Endothelial cell of umbilical vein (primary cell): ENCODE data around the gene RPL34. TPM values are rescaled to one million over a fixed set of nuclear protein-coding genes. Genes with fewer than 3 reads are reported as not detected.

ENCODE experiments used
- BruUV-seq: library from RNA; stranded (reverse); fragments of 400-500 nt; replicated peaks from 2 replicates; lab custom pipeline; 2021; lab: Mats Ljungman, UMichigan
- CTCF ChIA-PET: fragments of 300-600, 350-600 bp; sonication (Branson Sonifier 250); formaldehyde crosslinking; loops from one replicate; lab custom pipeline; 2021; ENCODE audit warnings: antibody characterized with exemption, inconsistent platforms; lab: Charles Lee
- POLR2A ChIA-PET: fragments of 300-600, 350-600 bp; sonication (Branson Sonifier 250); formaldehyde crosslinking; loops from one replicate; lab custom pipeline; 2021; ENCODE audit warnings: antibody characterized with exemption, inconsistent platforms; lab: Charles Lee
- DNase-seq: peaks from one replicate; pipeline ENCODE4 v3.0.0-alpha.2; 2011; ENCODE audit warnings: low read depth, low spot score
- FAIRE-seq: peaks from 2 replicates; lab custom pipeline; 2011; peaks lifted over from hg19 to GRCh38; lab: Jason Lieb, UNC
- H2AFZ ChIP-seq: 2 replicates; pipeline ENCODE4 v1.6.0; 2012; ENCODE audit warnings: low read depth, low read length, control low read depth, inconsistent platforms
- H3K27ac ChIP-seq: 2 replicates; pipeline ENCODE4 v1.5.1; 2011; ENCODE audit warnings: low read depth, mild to moderate bottlenecking, control low read depth, low read length, moderate library complexity; ENCODE audit not compliant: insufficient read depth
- H3K27me3 ChIP-seq, 2 experiments: 2 replicates each; pipeline versions ENCODE4 v1.6.0 to v1.6.1; 2011; ENCODE audit warnings: low read length in 2 of 2, mixed read lengths in 1 of 2; ENCODE audit not compliant: control insufficient read depth in 2 of 2, insufficient read depth in 2 of 2
- H3K36me3 ChIP-seq, 2 experiments: 2 replicates in 1 of 2; 3 replicates in 1 of 2; pipeline ENCODE4 v1.5.1; 2011; ENCODE audit warnings: low read length in 2 of 2, mild to moderate bottlenecking in 1 of 2, moderate library complexity in 1 of 2; ENCODE audit not compliant: control insufficient read depth in 2 of 2, insufficient read depth in 2 of 2; ENCODE audit errors: extremely low read depth in 1 of 2
- H3K4me1 ChIP-seq: 3 replicates; pipeline ENCODE4 v1.5.1; 2011; ENCODE audit warnings: mild to moderate bottlenecking, low read length; ENCODE audit not compliant: control insufficient read depth, insufficient read depth; ENCODE audit errors: extremely low read depth
- H3K4me2 ChIP-seq: 2 replicates; pipeline ENCODE4 v1.6.1; 2011; ENCODE audit warnings: low read length, control low read depth, mixed read lengths; ENCODE audit not compliant: insufficient read depth
- H3K4me3 ChIP-seq, 3 experiments: fragments of 200-600 bp in 1 of 3; sonication (generic), shearing (Covaris generic) in 1 of 3; replicated peaks in 1 of 3; 2 replicates each; pipeline ENCODE4 v1.5.1; 2011 to 2016; ENCODE audit warnings: control low read depth in 3 of 3, low read length in 3 of 3, mild to moderate bottlenecking in 2 of 3, inconsistent platforms in 1 of 3, low read depth in 1 of 3, moderate library complexity in 1 of 3; ENCODE audit not compliant: insufficient read depth in 1 of 3
- H3K79me2 ChIP-seq: 2 replicates; pipeline ENCODE4 v1.6.0; 2012; ENCODE audit warnings: low read length, inconsistent platforms; ENCODE audit not compliant: control insufficient read depth, insufficient read depth
- H3K9ac ChIP-seq: replicated peaks from 2 replicates; pipeline ENCODE3; 2011; ENCODE audit warnings: low read length, control low read depth; ENCODE audit not compliant: insufficient read depth; ENCODE audit errors: extremely low read depth
- H3K9me1 ChIP-seq: replicated peaks from 3 replicates; pipeline ENCODE4 v1.6.0; 2011; ENCODE audit warnings: mild to moderate bottlenecking, low read length; ENCODE audit not compliant: control insufficient read depth, insufficient read depth; ENCODE audit errors: extremely low read depth
- H3K9me3 ChIP-seq: replicated peaks from 2 replicates; pipeline ENCODE4 v1.5.1; 2012; ENCODE audit warnings: low read length, inconsistent platforms; ENCODE audit not compliant: control insufficient read depth, insufficient read depth
- H4K20me1 ChIP-seq: replicated peaks from 2 replicates; pipeline ENCODE3; 2011; ENCODE audit warnings: mild to moderate bottlenecking, low read length; ENCODE audit not compliant: control insufficient read depth, insufficient read depth; ENCODE audit errors: extremely low read depth
- EZH2 ChIP-seq: IDR thresholded peaks from 2 replicates; pipeline ENCODE4 v1.6.1; 2012; ENCODE audit warnings: borderline replicate concordance, low read depth, mild to moderate bottlenecking, moderate library complexity, low read length, inconsistent platforms; ENCODE audit not compliant: severe bottlenecking
- FOS ChIP-seq: IDR thresholded peaks from 2 replicates; pipeline ENCODE4 v1.6.1; 2011; ENCODE audit warnings: mild to moderate bottlenecking, low read length, moderate library complexity, borderline replicate concordance; ENCODE audit not compliant: insufficient read depth
- GATA2 ChIP-seq: IDR thresholded peaks from 2 replicates; pipeline ENCODE4 v1.7.0; 2011; ENCODE audit warnings: low read depth, mild to moderate bottlenecking, moderate library complexity, mixed read lengths, low read length; ENCODE audit not compliant: insufficient read length, insufficient read depth
- JUN ChIP-seq: IDR thresholded peaks from 2 replicates; pipeline ENCODE4 v1.6.1; 2011; ENCODE audit warnings: borderline replicate concordance, low read depth; ENCODE audit not compliant: insufficient read length, insufficient read depth
- MYC ChIP-seq: IDR thresholded peaks from one replicate; pipeline ENCODE4 v1.6.1; 2011; ENCODE audit warnings: mild to moderate bottlenecking, low read depth, low read length
- POLR2A ChIP-seq: IDR thresholded peaks from 2 replicates; pipeline ENCODE4 v1.6.1; 2012; ENCODE audit warnings: low read depth, mild to moderate bottlenecking, control low read depth, low read length
- POLR2AphosphoS5 ChIP-seq: IDR thresholded peaks from 2 replicates; pipeline ENCODE4 v1.6.1; 2012; ENCODE audit warnings: low read depth, mild to moderate bottlenecking, control low read depth, low read length, moderate library complexity; ENCODE audit not compliant: insufficient read depth
- dilution Hi-C: fragments of 300-500 bp; cut with MboI; formaldehyde crosslinking; loops from one replicate; pipeline ENCODE4 v1.15.0; 2019; ENCODE audit warnings: low sequenced_read_pairs; ENCODE audit not compliant: extremely low pct_ligation_motif_present
- intact Hi-C: fragments of 100-400 bp; cut with micrococcal nuclease; formaldehyde crosslinking; loops from one replicate; pipeline ENCODE4 v1.10.0; 2022
- polyA plus RNA-seq, 4 experiments: library from polyadenylated mRNA; depleted of rRNA in 3 of 4; stranded (reverse) in 3 of 4; unstranded in 1 of 4; fragments of >200 nt; gene quantifications; 2 replicates each; pipeline versions ENCODE4 v1.2.1 to v1.2.3, GENCODE V29; 2011 to 2012; ENCODE audit warnings: missing spikeins in 1 of 4
- total RNA-seq: library from RNA; stranded (reverse); gene quantifications from 2 replicates; pipeline ENCODE4 v1.2.3, GENCODE V29; 2021
- TF ChIP-seq, protein P1 (sequence below): IDR thresholded peaks from 2 replicates; pipeline ENCODE4 v1.6.1; 2011; ENCODE audit not compliant: insufficient read depth, insufficient read length
- TF ChIP-seq, protein P2 (sequence below), 2 donors: IDR thresholded peaks; 1 replicate in 1 of 2; 2 replicates in 1 of 2; pipeline ENCODE4 v1.5.1; 2011; ENCODE audit warnings: low read length in 2 of 2, mild to moderate bottlenecking in 2 of 2, moderate library complexity in 2 of 2, control low read depth in 1 of 2, inconsistent platforms in 1 of 2, low read depth in 1 of 2; ENCODE audit not compliant: insufficient read depth in 1 of 2; ENCODE audit errors: extremely low read depth in 1 of 2

The RPL34 gene
- total and polyA plus RNA-seq, 2 donors (not counting 3 experiments of a cell fraction or from before 2014, with no cell fraction given): 1,114 to 2,397 TPM

DNA sequence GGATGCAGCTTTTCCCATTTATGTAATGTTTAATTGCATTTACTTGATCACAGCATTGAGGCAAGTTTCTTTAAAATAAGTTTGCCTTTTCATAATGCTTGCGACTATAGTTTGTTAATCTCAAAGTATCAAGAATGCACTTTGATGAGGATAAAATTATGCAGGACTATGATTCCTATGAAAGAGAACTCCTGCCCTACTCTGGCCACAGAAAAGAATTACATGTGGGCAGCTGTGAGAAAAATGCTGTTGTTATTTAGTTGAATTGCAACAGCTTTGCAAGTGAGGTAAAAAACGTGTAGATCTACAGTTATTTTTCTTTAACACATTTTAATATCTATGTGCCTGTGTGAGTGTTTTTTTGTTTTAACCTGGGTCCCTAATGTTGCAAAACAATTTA, 17.5 kb downstream of the RPL34 start:
- Histone ChIP-seq H3K9me3 (no peaks in the 10 kb centered on the region), H2AFZ (no peak overlapping the region), H3K4me3 (no peak overlapping the region), H3K4me2 (no peak overlapping the region), H3K27me3 (no peaks in the 10 kb centered on the region), H3K9ac (no peak overlapping the region), H4K20me1 (no peaks in the 10 kb centered on the region), H3K9me1 (no peaks in the 10 kb centered on the region), H3K27ac (no peak overlapping the region), H3K79me2 (no peaks in the 10 kb centered on the region), H3K36me3 (peaks cover 0 to 3% of the 10 kb centered on the region in 2 experiments), H3K4me1 (no peaks in the 10 kb centered on the region)
- dilution Hi-C loops (no loop called here), intact Hi-C loops (no loop called here)
- TF ChIP-seq, protein P1, sequence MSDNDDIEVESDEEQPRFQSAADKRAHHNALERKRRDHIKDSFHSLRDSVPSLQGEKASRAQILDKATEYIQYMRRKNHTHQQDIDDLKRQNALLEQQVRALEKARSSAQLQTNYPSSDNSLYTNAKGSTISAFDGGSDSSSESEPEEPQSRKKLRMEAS: no peak
- TF ChIP-seq FOS (no peak), JUN (no peak), MYC (no peak), EZH2 (no peak), POLR2AphosphoS5 (no peak), POLR2A (no peak), GATA2 (no peak)
- TF ChIP-seq, protein P2, sequence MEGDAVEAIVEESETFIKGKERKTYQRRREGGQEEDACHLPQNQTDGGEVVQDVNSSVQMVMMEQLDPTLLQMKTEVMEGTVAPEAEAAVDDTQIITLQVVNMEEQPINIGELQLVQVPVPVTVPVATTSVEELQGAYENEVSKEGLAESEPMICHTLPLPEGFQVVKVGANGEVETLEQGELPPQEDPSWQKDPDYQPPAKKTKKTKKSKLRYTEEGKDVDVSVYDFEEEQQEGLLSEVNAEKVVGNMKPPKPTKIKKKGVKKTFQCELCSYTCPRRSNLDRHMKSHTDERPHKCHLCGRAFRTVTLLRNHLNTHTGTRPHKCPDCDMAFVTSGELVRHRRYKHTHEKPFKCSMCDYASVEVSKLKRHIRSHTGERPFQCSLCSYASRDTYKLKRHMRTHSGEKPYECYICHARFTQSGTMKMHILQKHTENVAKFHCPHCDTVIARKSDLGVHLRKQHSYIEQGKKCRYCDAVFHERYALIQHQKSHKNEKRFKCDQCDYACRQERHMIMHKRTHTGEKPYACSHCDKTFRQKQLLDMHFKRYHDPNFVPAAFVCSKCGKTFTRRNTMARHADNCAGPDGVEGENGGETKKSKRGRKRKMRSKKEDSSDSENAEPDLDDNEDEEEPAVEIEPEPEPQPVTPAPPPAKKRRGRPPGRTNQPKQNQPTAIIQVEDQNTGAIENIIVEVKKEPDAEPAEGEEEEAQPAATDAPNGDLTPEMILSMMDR (IDR thresholded peaks at IDR 0.05; ENCODE audit: extremely low read depth in 1 of 2, insufficient read depth in 1 of 2, low read depth in 1 of 2, low read length in 2 of 2): no peak
- FAIRE-seq (no peak), DNase-seq (no peak)
- BruUV-seq: no TSS peak
- ChIA-PET CTCF (interaction anchor here (0.8 to 2.8 kb wide), 7 partner anchors 9 to 768 kb away, joined by 3 to 19 read pairs (median 7); no protein-coding TSS in a partner anchor), POLR2A (no interaction called here)
